ENCODE results near the gene USE1. TPM values are rescaled to one million over a fixed set of nuclear protein-coding genes. Genes with fewer than 3 reads are reported as not detected.

Gene USE1
- total and polyA plus RNA-seq, 7 donors = 22.5 to 45.3 (median 34.7) TPM

DNA sequence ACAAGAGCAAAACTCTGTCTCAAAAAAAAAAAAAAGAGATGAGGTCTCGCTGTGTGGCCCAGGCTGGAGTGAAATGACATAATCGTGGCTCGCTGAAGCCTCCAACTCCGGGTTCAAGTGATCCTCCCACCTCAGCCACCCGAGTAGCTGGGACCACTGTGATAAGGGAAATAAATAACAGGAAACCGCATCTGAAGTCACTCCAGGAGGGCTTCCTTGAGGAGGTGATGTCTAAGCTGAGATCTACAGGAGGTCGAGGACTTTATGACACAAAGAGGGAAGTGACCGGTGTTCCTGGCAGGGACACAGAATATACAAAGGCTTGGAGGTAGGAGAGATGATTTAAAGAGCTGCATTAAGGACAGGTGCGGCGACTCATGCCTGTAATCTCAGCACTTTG is 39.5 kb downstream of the USE1 start:
- DNase-seq = no peak
- peaks cover 0 to 2% (median 0%) of the 10 kb centered on the region in 4 donors for H3K9me3 ChIP-seq
- H3K36me3 ChIP-seq = no peaks in the 10 kb centered on the region
- TF ChIP-seq POLR2AphosphoS5 (IDR thresholded peaks at IDR 0.05) = no peak
- TF ChIP-seq POLR2A (IDR thresholded peaks at IDR 0.05) = no peak
- TF ChIP-seq, protein P1, sequence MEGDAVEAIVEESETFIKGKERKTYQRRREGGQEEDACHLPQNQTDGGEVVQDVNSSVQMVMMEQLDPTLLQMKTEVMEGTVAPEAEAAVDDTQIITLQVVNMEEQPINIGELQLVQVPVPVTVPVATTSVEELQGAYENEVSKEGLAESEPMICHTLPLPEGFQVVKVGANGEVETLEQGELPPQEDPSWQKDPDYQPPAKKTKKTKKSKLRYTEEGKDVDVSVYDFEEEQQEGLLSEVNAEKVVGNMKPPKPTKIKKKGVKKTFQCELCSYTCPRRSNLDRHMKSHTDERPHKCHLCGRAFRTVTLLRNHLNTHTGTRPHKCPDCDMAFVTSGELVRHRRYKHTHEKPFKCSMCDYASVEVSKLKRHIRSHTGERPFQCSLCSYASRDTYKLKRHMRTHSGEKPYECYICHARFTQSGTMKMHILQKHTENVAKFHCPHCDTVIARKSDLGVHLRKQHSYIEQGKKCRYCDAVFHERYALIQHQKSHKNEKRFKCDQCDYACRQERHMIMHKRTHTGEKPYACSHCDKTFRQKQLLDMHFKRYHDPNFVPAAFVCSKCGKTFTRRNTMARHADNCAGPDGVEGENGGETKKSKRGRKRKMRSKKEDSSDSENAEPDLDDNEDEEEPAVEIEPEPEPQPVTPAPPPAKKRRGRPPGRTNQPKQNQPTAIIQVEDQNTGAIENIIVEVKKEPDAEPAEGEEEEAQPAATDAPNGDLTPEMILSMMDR (IDR thresholded peaks at IDR 0.05) = no peak
- no peak for TF ChIP-seq EP300 (IDR thresholded peaks at IDR 0.05)
- no peak overlapping the region for H3K4me3 ChIP-seq
- H3K4me1 ChIP-seq = no peaks in the 10 kb centered on the region
- H3K27me3 ChIP-seq = no peaks in the 10 kb centered on the region
- 52 to 79% methylated on average over 10 of the region's 10 CpGs for WGBS, 2 donors
- intact Hi-C loops (cut with DNase I) = no loop called here
- H3K27ac ChIP-seq = no peak overlapping the region

DNA sequence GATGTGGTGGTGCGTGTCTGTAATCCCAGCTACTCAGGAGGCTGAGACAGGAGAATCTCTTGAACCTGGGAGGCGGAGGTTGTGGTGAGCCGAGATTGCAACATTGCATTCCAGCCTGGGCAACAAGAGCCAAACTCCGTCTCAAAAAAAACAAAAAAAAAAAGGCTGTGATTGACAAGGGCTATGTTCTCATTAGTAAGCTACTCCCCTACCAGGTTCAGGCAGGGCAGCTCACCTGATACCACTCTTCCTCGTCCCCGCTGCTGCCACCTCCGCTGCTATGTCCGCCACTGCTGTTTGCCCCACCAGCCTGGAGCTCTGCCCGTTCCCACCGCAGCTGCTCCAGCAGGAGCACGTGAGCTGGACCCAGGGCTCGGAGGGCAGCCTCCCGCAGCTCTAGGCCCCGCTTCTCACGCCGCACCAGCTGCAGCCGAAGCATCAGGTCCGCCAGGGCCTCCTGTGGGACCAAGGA is 40.0 kb downstream of the USE1 start:
- Histone ChIP-seq H3K4me3 (no peak overlapping the region), H3K27ac (no peak overlapping the region), H3K36me3 (no peaks in the 10 kb centered on the region), H3K9me3 (peaks cover 0 to 5% (median 0%) of the 10 kb centered on the region in 4 donors), H3K27me3 (no peaks in the 10 kb centered on the region), H3K4me1 (no peaks in the 10 kb centered on the region)
- no peak for DNase-seq
- no peak for TF ChIP-seq EP300 (IDR thresholded peaks at IDR 0.05)
- no peak for TF ChIP-seq POLR2AphosphoS5 (IDR thresholded peaks at IDR 0.05)
- TF ChIP-seq, protein P1 (IDR thresholded peaks at IDR 0.05) = no peak
- TF ChIP-seq POLR2A (IDR thresholded peaks at IDR 0.05) = no peak
- WGBS, 2 donors = 32 to 73% methylated on average over 18 of the region's 18 CpGs
- intact Hi-C loops (cut with DNase I) = no loop called here

DNA sequence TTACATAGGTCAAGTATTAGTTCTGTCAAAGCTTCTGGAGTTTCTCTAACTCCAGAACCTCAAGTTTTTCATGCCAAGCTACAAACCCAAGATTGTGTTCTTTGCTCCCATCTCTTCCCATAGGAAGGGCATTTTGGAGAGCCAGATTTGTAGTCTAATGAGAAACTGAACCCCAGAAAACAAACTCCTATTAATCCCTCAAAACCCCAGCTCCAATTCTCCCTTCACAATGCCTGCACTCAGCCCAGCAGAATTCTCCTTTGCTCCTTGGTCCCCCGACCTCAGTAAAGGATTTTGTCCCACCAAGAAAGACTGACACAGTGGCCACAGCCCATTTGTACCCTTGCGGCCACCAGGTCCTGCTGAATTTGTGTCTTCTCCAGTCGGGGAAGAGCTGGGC is 41.0 kb downstream of the USE1 start:
- no peak for TF ChIP-seq EP300 (IDR thresholded peaks at IDR 0.05)
- TF ChIP-seq POLR2A (IDR thresholded peaks at IDR 0.05) = no peak
- TF ChIP-seq POLR2AphosphoS5 (IDR thresholded peaks at IDR 0.05) = no peak
- TF ChIP-seq, protein P1 (IDR thresholded peaks at IDR 0.05) = no peak
- WGBS, 2 donors = 71 to 84% methylated on average over 3 of the region's 3 CpGs
- H3K4me1 ChIP-seq = no peaks in the 10 kb centered on the region
- no peak for DNase-seq
- H3K9me3 ChIP-seq = peaks cover 0 to 5% (median 0%) of the 10 kb centered on the region in 4 donors
- intact Hi-C loops (cut with DNase I) = no loop called here
- H3K27me3 ChIP-seq = no peaks in the 10 kb centered on the region
- no peak overlapping the region for H3K4me3 ChIP-seq
- H3K27ac ChIP-seq = no peak overlapping the region
- H3K36me3 ChIP-seq = no peaks in the 10 kb centered on the region

DNA sequence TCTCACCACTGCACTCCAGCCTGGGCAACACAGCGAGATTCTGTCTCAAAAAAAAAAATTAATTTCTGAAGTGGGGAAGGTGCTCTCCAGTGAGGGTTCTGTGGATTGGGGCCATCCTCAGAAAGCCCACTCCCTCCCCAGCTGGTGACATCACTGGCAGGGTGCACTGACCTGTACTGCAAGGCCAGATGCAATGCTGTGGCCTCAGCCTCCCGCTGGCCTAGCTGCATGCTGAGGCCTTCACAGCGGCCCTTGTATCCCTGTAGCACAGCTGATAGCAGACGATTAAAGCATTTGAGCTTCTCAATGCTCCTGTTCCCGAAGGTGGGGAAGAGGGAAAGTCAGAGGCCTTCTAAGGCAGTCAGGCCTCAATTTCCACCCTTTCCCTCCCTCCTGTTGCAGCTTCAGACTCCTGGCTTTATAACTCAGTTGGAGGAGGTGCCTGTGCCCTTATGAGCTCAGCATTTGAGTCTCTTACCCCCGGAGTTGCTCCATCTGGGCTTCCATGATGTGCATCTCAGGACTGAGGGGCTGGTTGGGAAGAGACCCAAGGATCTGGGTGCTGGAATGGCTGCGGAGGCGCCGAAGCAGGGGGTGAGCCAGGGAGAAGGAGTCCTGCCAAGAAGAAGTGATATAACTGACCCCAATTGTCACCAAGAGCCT is 44.1 kb downstream of the USE1 start:
- H3K36me3 ChIP-seq = no peaks in the 10 kb centered on the region
- peaks cover 0 to 5% (median 0%) of the 10 kb centered on the region in 4 donors for H3K9me3 ChIP-seq
- no peak overlapping the region for H3K27ac ChIP-seq
- intact Hi-C loops (cut with DNase I) = no loop called here
- H3K27me3 ChIP-seq = no peaks in the 10 kb centered on the region
- no peaks in the 10 kb centered on the region for H3K4me1 ChIP-seq
- H3K4me3 ChIP-seq = no peak overlapping the region
- TF ChIP-seq POLR2A (IDR thresholded peaks at IDR 0.05) = no peak
- TF ChIP-seq EP300 (IDR thresholded peaks at IDR 0.05) = no peak
- no peak for TF ChIP-seq POLR2AphosphoS5 (IDR thresholded peaks at IDR 0.05)
- TF ChIP-seq, protein P1 (IDR thresholded peaks at IDR 0.05) = no peak
- no peak for DNase-seq
- WGBS, 2 donors = 92 to 95% methylated on average over 9 of the region's 9 CpGs

Measured in sigmoid colon (tissue), 7 donors.